HL-60 (cell line): ENCODE data around the gene ARMC5.
"Not testable (repeated sequence)": the region's sequence is repeated elsewhere in the genome, so short reads cannot be mapped to it uniquely, and the experiment has no call there.

Experiments used
- DNase-seq, 2 experiments: peaks; one replicate each; pipeline ENCODE4 v3.0.0-alpha.2; 2010 to 2020; ENCODE audit warnings: low read depth in 1 of 2, low spot score in 1 of 2
- H3K27ac ChIP-seq: fragments of 250-450 bp; sonication (Bioruptor Pico); replicated peaks from 2 replicates; pipeline ENCODE4 v1.5.1; 2020; ENCODE audit warnings: mild to moderate bottlenecking, moderate library complexity
- H3K27me3 ChIP-seq: fragments of 250-450 bp; sonication (Bioruptor Pico); 2 replicates; pipeline ENCODE4 v1.5.1; 2021; ENCODE audit warnings: mild to moderate bottlenecking, moderate library complexity; ENCODE audit not compliant: insufficient read depth, poor library complexity, severe bottlenecking
- H3K4me3 ChIP-seq: replicated peaks from 2 replicates; pipeline ENCODE4 v1.5.1; 2011; ENCODE audit warnings: mild to moderate bottlenecking, control low read depth, low read length; ENCODE audit not compliant: insufficient read depth
- CTCF ChIP-seq: IDR thresholded peaks from one replicate; pipeline ENCODE4 v1.5.1; 2011; ENCODE audit warnings: low read length, control low read depth, inconsistent platforms; ENCODE audit not compliant: insufficient read depth
- GABPA ChIP-seq: IDR thresholded peaks from 2 replicates; pipeline ENCODE4 v1.6.1; 2012; ENCODE audit warnings: low read depth
- POLR2AphosphoS5 ChIP-seq: IDR thresholded peaks from 2 replicates; pipeline ENCODE4 v1.6.1; 2012; ENCODE audit warnings: low read depth
- SPI1 ChIP-seq: IDR thresholded peaks from 2 replicates; pipeline ENCODE4 v1.6.1; 2012; ENCODE audit warnings: low read depth, mild to moderate bottlenecking, borderline replicate concordance
- TF ChIP-seq, protein P1 (sequence below): IDR thresholded peaks from 2 replicates; pipeline ENCODE4 v1.6.1; 2012; ENCODE audit warnings: low read depth; ENCODE audit not compliant: insufficient replicate concordance

The ARMC5 gene

DNA sequence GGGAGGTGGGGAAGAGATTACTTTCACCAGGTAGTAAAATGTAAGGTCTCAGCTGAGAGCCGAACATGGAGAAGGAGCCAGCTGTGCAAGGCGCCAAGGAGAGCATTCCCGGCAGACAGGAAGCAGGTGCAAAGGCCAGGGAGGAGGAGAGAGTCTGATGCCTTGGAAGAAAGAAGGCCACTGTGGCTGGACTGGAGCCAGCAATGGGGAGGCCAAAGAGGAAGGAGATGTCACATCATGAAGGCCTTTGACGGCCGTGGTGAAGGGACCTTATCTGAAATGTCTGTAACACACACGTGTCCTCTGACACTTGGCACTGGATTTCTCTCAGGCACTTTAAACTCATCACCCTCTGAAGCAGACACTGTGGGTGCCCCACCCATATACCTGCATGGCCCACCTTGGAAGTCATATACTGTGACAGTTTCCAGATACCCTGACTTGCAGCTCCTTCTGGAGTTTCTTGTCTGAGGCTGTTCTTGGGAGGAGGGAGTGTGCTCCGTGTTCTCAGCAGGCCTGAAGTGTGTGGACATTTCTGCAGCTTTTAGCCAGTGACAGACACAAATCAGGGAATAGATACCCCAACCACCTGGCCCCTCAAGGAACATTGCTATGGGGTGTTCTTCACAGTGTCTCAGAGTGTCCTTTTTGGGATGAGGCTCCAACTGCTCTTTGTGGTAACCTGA lies 21.7 kb downstream of the ARMC5 start:
- H3K27ac ChIP-seq: no peak overlapping the region
- H3K27me3 ChIP-seq: peaks cover 5% of the 10 kb centered on the region
- H3K4me3 ChIP-seq: no peak overlapping the region
- DNase-seq: no peak
- TF ChIP-seq, protein P1, sequence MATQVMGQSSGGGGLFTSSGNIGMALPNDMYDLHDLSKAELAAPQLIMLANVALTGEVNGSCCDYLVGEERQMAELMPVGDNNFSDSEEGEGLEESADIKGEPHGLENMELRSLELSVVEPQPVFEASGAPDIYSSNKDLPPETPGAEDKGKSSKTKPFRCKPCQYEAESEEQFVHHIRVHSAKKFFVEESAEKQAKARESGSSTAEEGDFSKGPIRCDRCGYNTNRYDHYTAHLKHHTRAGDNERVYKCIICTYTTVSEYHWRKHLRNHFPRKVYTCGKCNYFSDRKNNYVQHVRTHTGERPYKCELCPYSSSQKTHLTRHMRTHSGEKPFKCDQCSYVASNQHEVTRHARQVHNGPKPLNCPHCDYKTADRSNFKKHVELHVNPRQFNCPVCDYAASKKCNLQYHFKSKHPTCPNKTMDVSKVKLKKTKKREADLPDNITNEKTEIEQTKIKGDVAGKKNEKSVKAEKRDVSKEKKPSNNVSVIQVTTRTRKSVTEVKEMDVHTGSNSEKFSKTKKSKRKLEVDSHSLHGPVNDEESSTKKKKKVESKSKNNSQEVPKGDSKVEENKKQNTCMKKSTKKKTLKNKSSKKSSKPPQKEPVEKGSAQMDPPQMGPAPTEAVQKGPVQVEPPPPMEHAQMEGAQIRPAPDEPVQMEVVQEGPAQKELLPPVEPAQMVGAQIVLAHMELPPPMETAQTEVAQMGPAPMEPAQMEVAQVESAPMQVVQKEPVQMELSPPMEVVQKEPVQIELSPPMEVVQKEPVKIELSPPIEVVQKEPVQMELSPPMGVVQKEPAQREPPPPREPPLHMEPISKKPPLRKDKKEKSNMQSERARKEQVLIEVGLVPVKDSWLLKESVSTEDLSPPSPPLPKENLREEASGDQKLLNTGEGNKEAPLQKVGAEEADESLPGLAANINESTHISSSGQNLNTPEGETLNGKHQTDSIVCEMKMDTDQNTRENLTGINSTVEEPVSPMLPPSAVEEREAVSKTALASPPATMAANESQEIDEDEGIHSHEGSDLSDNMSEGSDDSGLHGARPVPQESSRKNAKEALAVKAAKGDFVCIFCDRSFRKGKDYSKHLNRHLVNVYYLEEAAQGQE: no peak
- TF ChIP-seq SPI1 (no peak), GABPA (no peak), CTCF (no peak), POLR2AphosphoS5 (no peak)

GRCh38 chr16:31483081-31483480 lies 23.8 kb downstream of the ARMC5 start, which contains the start of gene SLC5A2:
TSS of gene SLC5A2 (plus strand) at chr16:31483123. CDS start at chr16:31483137, 14 bp downstream.
- H3K4me3 ChIP-seq: no peak within 1 kb of the TSS
- TF ChIP-seq CTCF (no peak), SPI1 (no peak), GABPA (no peak), POLR2AphosphoS5 (no peak)
- TF ChIP-seq, protein P1: no peak
- H3K27ac ChIP-seq: no peak within 1 kb of the TSS
- no peak for DNase-seq
- H3K27me3 ChIP-seq: no peaks in the 10 kb centered on the region

- not testable (repeated sequence) for DNase-seq, H3K4me3 ChIP-seq, H3K27ac ChIP-seq, H3K27me3 ChIP-seq
Measured at GRCh38 chr16:31484048-31484447, 24.7 kb downstream of the ARMC5 start.

GRCh38 chr16:31484491-31485171 lies 25.3 kb downstream of the ARMC5 start:
- no peak for DNase-seq
- H3K4me3 ChIP-seq: no peak overlapping the region
- TF ChIP-seq SPI1 (no peak), CTCF (no peak), GABPA (no peak), POLR2AphosphoS5 (no peak)
- TF ChIP-seq, protein P1: no peak
- no peaks in the 10 kb centered on the region for H3K27me3 ChIP-seq
- H3K27ac ChIP-seq: no peak overlapping the region
